ENCODE results near the gene CIAO2A.
"Not testable (repeated sequence)": the region's sequence is repeated elsewhere in the genome, so short reads cannot be mapped to it uniquely, and the experiment has no call there.

Gene CIAO2A

GRCh38 chr15:64125978-64126377, 32.3 kb upstream of the CIAO2A start:
- Histone ChIP-seq H3K4me1 (ENCODE audit: control extremely low read depth in 1 of 4, control insufficient read depth in 4 of 4, insufficient read depth in 4 of 4, low read length in 3 of 4) (no peaks in the 10 kb centered on the region), H3K36me3 (ENCODE audit: control insufficient read depth in 4 of 4, insufficient read depth in 4 of 4, low read length in 3 of 4) (peaks cover 40 to 88% (median 61%) of the 10 kb centered on the region in 4 experiments), H3K27ac (ENCODE audit: insufficient read depth in 1 of 2, low read depth in 1 of 2, low read length in 2 of 2, poor library complexity in 1 of 2, severe bottlenecking in 2 of 2) (no peak overlapping the region), H3K9me3 (ENCODE audit: control extremely low read depth in 1 of 5, control insufficient read depth in 4 of 5, insufficient read depth in 2 of 5, low read depth in 1 of 5, low read length in 4 of 5) (no peaks in the 10 kb centered on the region), H3K27me3 (replicated peaks in 2 of 5; ENCODE audit: control insufficient read depth in 4 of 5, insufficient read depth in 5 of 5, low read length in 4 of 5) (no peaks in the 10 kb centered on the region), H3K4me3 (ENCODE audit: control insufficient read depth in 1 of 7, extremely low read depth in 1 of 7, insufficient read depth in 4 of 7, low read depth in 2 of 7, low read length in 6 of 7) (no peak overlapping the region)
- CTCF ChIA-PET = interaction anchor here (0.8 to 1.5 kb wide), 2 partner anchors 11 to 22 kb away, joined by 3 read pairs; no protein-coding TSS in a partner anchor
- no peak for DNase-seq
- WGBS (ENCODE audit: insufficient coverage) = 100% methylated on average over 1 of the region's 3 CpGs
- POLR2A ChIA-PET = no interaction called here

- no peaks in the 10 kb centered on the region for H3K9me3 ChIP-seq (ENCODE audit: control extremely low read depth in 1 of 5, control insufficient read depth in 4 of 5, insufficient read depth in 2 of 5, low read depth in 1 of 5, low read length in 4 of 5)
- ChIA-PET CTCF (interaction anchor here (1.7 to 3.3 kb wide), 3 partner anchors 9 to 23 kb away, joined by 6 to 12 read pairs (median 8); no protein-coding TSS in a partner anchor), POLR2A (no interaction called here)
- H3K27me3 ChIP-seq (replicated peaks in 2 of 5; ENCODE audit: control insufficient read depth in 4 of 5, insufficient read depth in 5 of 5, low read length in 4 of 5) = no peaks in the 10 kb centered on the region
- H3K27ac ChIP-seq (ENCODE audit: insufficient read depth in 1 of 2, low read depth in 1 of 2, low read length in 2 of 2, poor library complexity in 1 of 2, severe bottlenecking in 2 of 2) = no peak overlapping the region
- no peak overlapping the region for H3K4me3 ChIP-seq (ENCODE audit: control insufficient read depth in 1 of 7, extremely low read depth in 1 of 7, insufficient read depth in 4 of 7, low read depth in 2 of 7, low read length in 6 of 7)
- 96% methylated on average over 3 of the region's 3 CpGs for WGBS (ENCODE audit: insufficient coverage)
- peaks cover 35 to 88% (median 60%) of the 10 kb centered on the region in 4 experiments for H3K36me3 ChIP-seq (ENCODE audit: control insufficient read depth in 4 of 4, insufficient read depth in 4 of 4, low read length in 3 of 4)
- no peak for DNase-seq
- no peaks in the 10 kb centered on the region for H3K4me1 ChIP-seq (ENCODE audit: control extremely low read depth in 1 of 4, control insufficient read depth in 4 of 4, insufficient read depth in 4 of 4, low read length in 3 of 4)
Measured at GRCh38 chr15:64122936-64123351, 29.3 kb upstream of the CIAO2A start.

- Histone ChIP-seq H3K9me3 (ENCODE audit: control extremely low read depth in 1 of 5, control insufficient read depth in 4 of 5, insufficient read depth in 2 of 5, low read depth in 1 of 5, low read length in 4 of 5) (no peaks in the 10 kb centered on the region), H3K27me3 (replicated peaks in 2 of 5; ENCODE audit: control insufficient read depth in 4 of 5, insufficient read depth in 5 of 5, low read length in 4 of 5) (no peaks in the 10 kb centered on the region), H3K4me3 (ENCODE audit: control insufficient read depth in 1 of 7, extremely low read depth in 1 of 7, insufficient read depth in 4 of 7, low read depth in 2 of 7, low read length in 6 of 7) (no peak overlapping the region), H3K36me3 (ENCODE audit: control insufficient read depth in 4 of 4, insufficient read depth in 4 of 4, low read length in 3 of 4) (peaks cover 31 to 88% (median 60%) of the 10 kb centered on the region in 4 experiments), H3K4me1 (ENCODE audit: control extremely low read depth in 1 of 4, control insufficient read depth in 4 of 4, insufficient read depth in 4 of 4, low read length in 3 of 4) (no peaks in the 10 kb centered on the region), H3K27ac (ENCODE audit: insufficient read depth in 1 of 2, low read depth in 1 of 2, low read length in 2 of 2, poor library complexity in 1 of 2, severe bottlenecking in 2 of 2) (no peak overlapping the region)
- no peak for DNase-seq
- ChIA-PET CTCF (interaction anchor here (0.9 to 3.3 kb wide), 4 partner anchors 9 to 22 kb away, joined by 3 to 12 read pairs (median 7); no protein-coding TSS in a partner anchor), POLR2A (no interaction called here)
- no CpG with 5 or more reads among the region's 1 CpG for WGBS (ENCODE audit: insufficient coverage)
Measured at GRCh38 chr15:64122444-64122843, 28.8 kb upstream of the CIAO2A start.

- Histone ChIP-seq H3K27me3 (replicated peaks in 2 of 5; ENCODE audit: control insufficient read depth in 4 of 5, insufficient read depth in 5 of 5, low read length in 4 of 5) (no peaks in the 10 kb centered on the region), H3K4me3 (ENCODE audit: control insufficient read depth in 1 of 7, extremely low read depth in 1 of 7, insufficient read depth in 4 of 7, low read depth in 2 of 7, low read length in 6 of 7) (no peak overlapping the region), H3K36me3 (ENCODE audit: control insufficient read depth in 4 of 4, insufficient read depth in 4 of 4, low read length in 3 of 4) (peaks cover 30 to 88% (median 59%) of the 10 kb centered on the region in 4 experiments), H3K4me1 (ENCODE audit: control extremely low read depth in 1 of 4, control insufficient read depth in 4 of 4, insufficient read depth in 4 of 4, low read length in 3 of 4) (no peaks in the 10 kb centered on the region), H3K9me3 (ENCODE audit: control extremely low read depth in 1 of 5, control insufficient read depth in 4 of 5, insufficient read depth in 2 of 5, low read depth in 1 of 5, low read length in 4 of 5) (no peaks in the 10 kb centered on the region), H3K27ac (ENCODE audit: insufficient read depth in 1 of 2, low read depth in 1 of 2, low read length in 2 of 2, poor library complexity in 1 of 2, severe bottlenecking in 2 of 2) (no peak overlapping the region)
- POLR2A ChIA-PET = interaction anchor here (1.1 kb wide), 1 partner anchor 10 kb away, joined by 4 read pairs; no protein-coding TSS in a partner anchor
- CTCF ChIA-PET = interaction anchor here (0.9 to 3.3 kb wide), 4 partner anchors 10 to 21 kb away, joined by 3 to 12 read pairs (median 6); no protein-coding TSS in a partner anchor
- DNase-seq = no peak
- WGBS (ENCODE audit: insufficient coverage) = 100% methylated on average over 1 of the region's 4 CpGs
Measured at GRCh38 chr15:64121614-64122013, 28.0 kb upstream of the CIAO2A start.

GRCh38 chr15:64120322-64120721, 26.7 kb upstream of the CIAO2A start:
- DNase-seq; H3K27me3 ChIP-seq (replicated peaks in 2 of 5; ENCODE audit: control insufficient read depth in 4 of 5, insufficient read depth in 5 of 5, low read length in 4 of 5); H3K4me1 ChIP-seq (ENCODE audit: control extremely low read depth in 1 of 4, control insufficient read depth in 4 of 4, insufficient read depth in 4 of 4, low read length in 3 of 4); H3K4me3 ChIP-seq (ENCODE audit: control insufficient read depth in 1 of 7, extremely low read depth in 1 of 7, insufficient read depth in 4 of 7, low read depth in 2 of 7, low read length in 6 of 7); H3K9me3 ChIP-seq (ENCODE audit: control extremely low read depth in 1 of 5, control insufficient read depth in 4 of 5, insufficient read depth in 2 of 5, low read depth in 1 of 5, low read length in 4 of 5); POLR2A ChIA-PET; H3K27ac ChIP-seq (ENCODE audit: insufficient read depth in 1 of 2, low read depth in 1 of 2, low read length in 2 of 2, poor library complexity in 1 of 2, severe bottlenecking in 2 of 2): not testable (repeated sequence)
- 100% methylated on average over 1 of the region's 2 CpGs for WGBS (ENCODE audit: insufficient coverage)
- H3K36me3 ChIP-seq (ENCODE audit: control insufficient read depth in 4 of 4, insufficient read depth in 4 of 4, low read length in 3 of 4) = peaks cover 29 to 90% (median 62%) of the 10 kb centered on the region in 4 experiments
- CTCF ChIA-PET = interaction anchor here (1.6 to 3.3 kb wide), 3 partner anchors 10 to 20 kb away, joined by 4 to 12 read pairs (median 8); no protein-coding TSS in a partner anchor

- POLR2A ChIA-PET = interaction anchor here (0.6 kb wide), 1 partner anchor 9 kb away, joined by 6 read pairs; no protein-coding TSS in a partner anchor
- Histone ChIP-seq H3K36me3 (ENCODE audit: control insufficient read depth in 4 of 4, insufficient read depth in 4 of 4, low read length in 3 of 4) (peaks cover 28 to 97% (median 60%) of the 10 kb centered on the region in 4 experiments), H3K4me3 (ENCODE audit: control insufficient read depth in 1 of 7, extremely low read depth in 1 of 7, insufficient read depth in 4 of 7, low read depth in 2 of 7, low read length in 6 of 7) (no peak overlapping the region), H3K4me1 (ENCODE audit: control extremely low read depth in 1 of 4, control insufficient read depth in 4 of 4, insufficient read depth in 4 of 4, low read length in 3 of 4) (no peaks in the 10 kb centered on the region), H3K27ac (ENCODE audit: insufficient read depth in 1 of 2, low read depth in 1 of 2, low read length in 2 of 2, poor library complexity in 1 of 2, severe bottlenecking in 2 of 2) (no peak overlapping the region), H3K9me3 (ENCODE audit: control extremely low read depth in 1 of 5, control insufficient read depth in 4 of 5, insufficient read depth in 2 of 5, low read depth in 1 of 5, low read length in 4 of 5) (no peaks in the 10 kb centered on the region), H3K27me3 (replicated peaks in 2 of 5; ENCODE audit: control insufficient read depth in 4 of 5, insufficient read depth in 5 of 5, low read length in 4 of 5) (no peaks in the 10 kb centered on the region)
- no peak for DNase-seq
- CTCF ChIA-PET = interaction anchor here (1.9 kb wide), 1 partner anchor 19 kb away, joined by 7 read pairs; no protein-coding TSS in a partner anchor
- 98% methylated on average over 4 of the region's 5 CpGs for WGBS (ENCODE audit: insufficient coverage)
Measured at GRCh38 chr15:64117759-64118487, 24.3 kb upstream of the CIAO2A start.

GRCh38 chr15:64112904-64113303, 19.3 kb upstream of the CIAO2A start:
- ChIA-PET POLR2A (no interaction called here), CTCF (no interaction called here)
- Histone ChIP-seq H3K36me3 (ENCODE audit: control insufficient read depth in 4 of 4, insufficient read depth in 4 of 4, low read length in 3 of 4) (peaks cover 11 to 56% (median 32%) of the 10 kb centered on the region in 4 experiments), H3K27me3 (replicated peaks in 2 of 5; ENCODE audit: control insufficient read depth in 4 of 5, insufficient read depth in 5 of 5, low read length in 4 of 5) (no peaks in the 10 kb centered on the region), H3K9me3 (ENCODE audit: control extremely low read depth in 1 of 5, control insufficient read depth in 4 of 5, insufficient read depth in 2 of 5, low read depth in 1 of 5, low read length in 4 of 5) (no peaks in the 10 kb centered on the region), H3K27ac (ENCODE audit: insufficient read depth in 1 of 2, low read depth in 1 of 2, low read length in 2 of 2, poor library complexity in 1 of 2, severe bottlenecking in 2 of 2) (no peak overlapping the region), H3K4me1 (ENCODE audit: control extremely low read depth in 1 of 4, control insufficient read depth in 4 of 4, insufficient read depth in 4 of 4, low read length in 3 of 4) (no peaks in the 10 kb centered on the region), H3K4me3 (ENCODE audit: control insufficient read depth in 1 of 7, extremely low read depth in 1 of 7, insufficient read depth in 4 of 7, low read depth in 2 of 7, low read length in 6 of 7) (no peak overlapping the region)
- WGBS (ENCODE audit: insufficient coverage) = 100% methylated on average over 1 of the region's 1 CpG
- DNase-seq = no peak
